Measurements from ENCODE around the gene ZNF385A.

- TF ChIP-seq, protein P1, sequence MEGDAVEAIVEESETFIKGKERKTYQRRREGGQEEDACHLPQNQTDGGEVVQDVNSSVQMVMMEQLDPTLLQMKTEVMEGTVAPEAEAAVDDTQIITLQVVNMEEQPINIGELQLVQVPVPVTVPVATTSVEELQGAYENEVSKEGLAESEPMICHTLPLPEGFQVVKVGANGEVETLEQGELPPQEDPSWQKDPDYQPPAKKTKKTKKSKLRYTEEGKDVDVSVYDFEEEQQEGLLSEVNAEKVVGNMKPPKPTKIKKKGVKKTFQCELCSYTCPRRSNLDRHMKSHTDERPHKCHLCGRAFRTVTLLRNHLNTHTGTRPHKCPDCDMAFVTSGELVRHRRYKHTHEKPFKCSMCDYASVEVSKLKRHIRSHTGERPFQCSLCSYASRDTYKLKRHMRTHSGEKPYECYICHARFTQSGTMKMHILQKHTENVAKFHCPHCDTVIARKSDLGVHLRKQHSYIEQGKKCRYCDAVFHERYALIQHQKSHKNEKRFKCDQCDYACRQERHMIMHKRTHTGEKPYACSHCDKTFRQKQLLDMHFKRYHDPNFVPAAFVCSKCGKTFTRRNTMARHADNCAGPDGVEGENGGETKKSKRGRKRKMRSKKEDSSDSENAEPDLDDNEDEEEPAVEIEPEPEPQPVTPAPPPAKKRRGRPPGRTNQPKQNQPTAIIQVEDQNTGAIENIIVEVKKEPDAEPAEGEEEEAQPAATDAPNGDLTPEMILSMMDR (IDR thresholded peaks at IDR 0.05; ENCODE audit: extremely low read depth in 1 of 2, insufficient read depth in 1 of 2, low read depth in 1 of 2, low read length in 2 of 2): no peak
- TF ChIP-seq POLR2A (IDR thresholded peaks at IDR 0.05; ENCODE audit: low read depth, low read length) (no peak), POLR2AphosphoS5 (IDR thresholded peaks at IDR 0.05; ENCODE audit: insufficient read depth, low read depth, low read length) (no peak), EZH2 (IDR thresholded peaks at IDR 0.05; ENCODE audit: borderline replicate concordance, low read depth, low read length, severe bottlenecking) (no peak), JUN (IDR thresholded peaks at IDR 0.05; ENCODE audit: borderline replicate concordance, insufficient read depth, insufficient read length, low read depth) (no peak), MYC (IDR thresholded peaks at IDR 0.05; ENCODE audit: low read depth, low read length) (no peak)
- TF ChIP-seq, protein P2, sequence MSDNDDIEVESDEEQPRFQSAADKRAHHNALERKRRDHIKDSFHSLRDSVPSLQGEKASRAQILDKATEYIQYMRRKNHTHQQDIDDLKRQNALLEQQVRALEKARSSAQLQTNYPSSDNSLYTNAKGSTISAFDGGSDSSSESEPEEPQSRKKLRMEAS (IDR thresholded peaks at IDR 0.05; ENCODE audit: insufficient read depth, insufficient read length): no peak
Observed at GRCh38 chr12:54376596-54376995, 7.9 kb downstream of the ZNF385A start.

Measured in endothelial cell of umbilical vein (primary cell).